HepG2 (cell line): ENCODE data around the gene TCF23. TPM values are rescaled to one million over a fixed set of nuclear protein-coding genes. Genes with fewer than 3 reads are reported as not detected.

Source experiments
- ARNT ChIP-seq: fragments of 450-650 bp; IDR thresholded peaks from 2 replicates; pipeline ENCODE4 v1.6.1; 2017
- EED ChIP-seq: sonication (generic); formaldehyde crosslinking; IDR thresholded peaks from 2 replicates; pipeline ENCODE4 v1.5.0; 2020; ENCODE audit warnings: mild to moderate bottlenecking, missing genetic modification reagents
- EHMT2 ChIP-seq: fragments of 200-600 bp; sonication (generic); IDR thresholded peaks from 2 replicates; pipeline ENCODE4 v1.7.0; 2017; ENCODE audit warnings: antibody characterized with exemption, low read depth, low read length, borderline replicate concordance
- HMG20B ChIP-seq: conservative IDR thresholded peaks from 2 replicates; pipeline ENCODE4 v1.6.1; 2016; ENCODE audit warnings: missing genetic modification reagents, missing compliant biosample characterization
- HNF4G ChIP-seq, 2 experiments: sonication (generic) in 1 of 2; formaldehyde crosslinking in 1 of 2; IDR thresholded peaks; 2 replicates each; pipeline versions ENCODE4 v1.4.0 to v1.6.1; 2011 to 2020; ENCODE audit warnings: borderline replicate concordance in 2 of 2, low read depth in 2 of 2, mild to moderate bottlenecking in 2 of 2, low read length in 1 of 2, missing genetic modification reagents in 1 of 2, moderate library complexity in 1 of 2
- KMT2B ChIP-seq: IDR thresholded peaks from 2 replicates; pipeline ENCODE4 v1.6.1; 2016; ENCODE audit warnings: missing genetic modification reagents, missing compliant biosample characterization
- MAFK ChIP-seq, 2 experiments: IDR thresholded peaks in 1 of 2; conservative IDR thresholded peaks in 1 of 2; 2 replicates each; pipeline ENCODE4 v1.6.1; 2011; ENCODE audit warnings: improper control_type of control experiment in 2 of 2, low read length in 2 of 2
- MLLT10 ChIP-seq: sonication (generic); formaldehyde crosslinking; IDR thresholded peaks from 2 replicates; pipeline ENCODE4 v1.4.0; 2020; ENCODE audit warnings: missing genetic modification reagents
- POLR2AphosphoS2 ChIP-seq: IDR thresholded peaks from 2 replicates; pipeline ENCODE4 v1.6.1; 2011; ENCODE audit warnings: low read depth, low read length, improper control_type of control experiment
- SCMH1 ChIP-seq: sonication (generic); formaldehyde crosslinking; IDR thresholded peaks from 2 replicates; pipeline ENCODE4 v1.9.0; 2021; ENCODE audit warnings: missing genetic modification reagents, mild to moderate bottlenecking, borderline replicate concordance
- ZC3H4 ChIP-seq: sonication (generic); formaldehyde crosslinking; IDR thresholded peaks from 2 replicates; pipeline ENCODE4 v1.4.0; 2020; ENCODE audit warnings: missing genetic modification reagents, borderline replicate concordance
- ZNF264 ChIP-seq: sonication (generic); formaldehyde crosslinking; IDR thresholded peaks from 2 replicates; pipeline ENCODE4 v1.4.0; 2020; ENCODE audit warnings: missing genetic modification reagents
- ZNF382 ChIP-seq: sonication (generic); formaldehyde crosslinking; IDR thresholded peaks from 2 replicates; pipeline ENCODE4 v1.5.0; 2020; ENCODE audit warnings: missing genetic modification reagents, mild to moderate bottlenecking, borderline replicate concordance
- ZNF572 ChIP-seq: sonication (generic); formaldehyde crosslinking; IDR thresholded peaks from 2 replicates; pipeline ENCODE4 v1.5.1; 2020; ENCODE audit warnings: mild to moderate bottlenecking, missing genetic modification reagents
- ZNF629 ChIP-seq: sonication (generic); formaldehyde crosslinking; conservative IDR thresholded peaks from 2 replicates; pipeline ENCODE4 v1.5.0; 2020; ENCODE audit warnings: missing genetic modification reagents
- ZNF670 ChIP-seq: sonication (generic); formaldehyde crosslinking; IDR thresholded peaks from 2 replicates; pipeline ENCODE4 v1.8.0; 2022; ENCODE audit warnings: mild to moderate bottlenecking, missing genetic modification reagents, borderline replicate concordance
- polyA plus RNA-seq, 8 experiments: library from polyadenylated mRNA; depleted of rRNA in 3 of 8; stranded (reverse) in 7 of 8; unstranded in 1 of 8; fragments of >200 nt; fragmentation: Illumina TruSeq in 4 of 8; extraction: Trizol in 4 of 8; gene quantifications; 2 replicates each; pipeline versions ENCODE4 v1.2.1 to v1.2.3, GENCODE V29; 2011 to 2016; ENCODE audit warnings: low read depth in 4 of 8, missing spikeins in 1 of 8, mixed read lengths in 1 of 8; ENCODE audit not compliant: insufficient read depth in 1 of 8
- total RNA-seq, 5 experiments: library from RNA; depleted of rRNA; stranded (reverse); fragments of >200 nt; fragmentation: Illumina TruSeq; extraction: Trizol; gene quantifications; 2 replicates each; pipeline ENCODE4 v1.2.3, GENCODE V29; 2016; ENCODE audit warnings: low read depth in 1 of 5
- TF ChIP-seq, protein P1 (sequence below), 2 experiments: sonication (generic) in 1 of 2; formaldehyde crosslinking in 1 of 2; IDR thresholded peaks; 2 replicates each; pipeline versions ENCODE4 v1.6.1 to v1.9.0; 2014 to 2022; ENCODE audit warnings: antibody characterized with exemption in 1 of 2, borderline replicate concordance in 1 of 2, inconsistent platforms in 1 of 2, low read depth in 1 of 2, missing genetic modification reagents in 1 of 2
- TF ChIP-seq, protein P2 (sequence below): sonication (generic); formaldehyde crosslinking; conservative IDR thresholded peaks from 2 replicates; pipeline ENCODE4 v1.4.0; 2020; ENCODE audit warnings: mild to moderate bottlenecking, missing genetic modification reagents, moderate library complexity

TCF23 gene
- total and polyA plus RNA-seq, 2 of the 13 experiments (the other 11 are each of a cell fraction or from before 2014, with no cell fraction given), result 0.02 to 1.4 TPM

DNA sequence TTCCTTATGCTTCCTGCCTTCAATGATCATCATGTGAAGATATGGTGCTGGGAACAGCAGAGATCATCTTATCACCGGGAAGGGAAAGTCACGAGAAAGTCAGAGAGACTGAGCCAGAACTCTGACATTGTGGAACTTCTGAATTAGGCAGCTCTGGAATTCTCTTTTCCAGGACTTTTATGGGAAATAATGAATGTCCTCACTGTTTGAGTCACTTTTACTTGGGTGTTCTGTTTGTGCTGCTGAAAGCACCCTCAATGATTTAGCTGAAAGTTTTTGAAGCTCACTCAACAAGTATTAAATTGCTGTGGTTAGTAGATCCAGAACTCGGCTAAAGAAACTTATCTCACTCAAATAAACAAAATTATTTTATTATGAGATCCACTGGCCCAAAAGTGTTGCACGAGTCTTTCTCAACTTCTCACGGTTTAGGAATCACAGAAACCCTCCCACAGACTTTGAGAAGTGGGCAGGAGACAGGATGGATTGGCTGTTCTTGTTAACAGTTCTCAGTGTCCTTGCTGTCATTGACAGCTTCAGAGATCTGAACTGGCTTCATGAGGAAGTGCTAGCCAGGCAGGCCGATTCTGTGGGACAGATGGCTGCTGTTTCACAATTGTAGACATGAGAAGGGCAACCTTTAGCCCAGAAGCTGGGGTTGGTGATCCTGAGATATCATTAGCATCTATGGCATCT lies 36.7 kb downstream of the TCF23 start (continued):
- TF ChIP-seq SCMH1 (CRISPR knock-in tag) (no peak), POLR2AphosphoS2 (no peak), ARNT (no peak), EED (no peak), ZNF572 (CRISPR knock-in tag) (no peak), HNF4G (IDR thresholded peaks at IDR 0.05; ENCODE audit: borderline replicate concordance, low read depth, low read length) (no peak), HNF4G (CRISPR knock-in tag; IDR thresholded peaks at IDR 0.05; ENCODE audit: borderline replicate concordance, low read depth) (no peak), ZNF264 (CRISPR knock-in tag) (0 out of 2 replicates have a peak, but pooled peaks have one; percentile 12), ZNF670 (CRISPR knock-in tag) (no peak), MAFK (conservative IDR thresholded peaks at IDR 0.05 in 1 of 2, IDR thresholded peaks at IDR 0.05 in 1 of 2; ENCODE audit: low read length in 2 of 2) (no peak), MLLT10 (CRISPR knock-in tag) (no peak), ZNF629 (CRISPR knock-in tag) (no peak), EHMT2 (no peak), ZC3H4 (CRISPR knock-in tag) (no peak), KMT2B (CRISPR knock-in tag) (peak; percentile 47; the same call in 1 of the 2 replicates), ZNF382 (CRISPR knock-in tag) (no peak), HMG20B (CRISPR knock-in tag) (no peak)
- TF ChIP-seq, protein P1, sequence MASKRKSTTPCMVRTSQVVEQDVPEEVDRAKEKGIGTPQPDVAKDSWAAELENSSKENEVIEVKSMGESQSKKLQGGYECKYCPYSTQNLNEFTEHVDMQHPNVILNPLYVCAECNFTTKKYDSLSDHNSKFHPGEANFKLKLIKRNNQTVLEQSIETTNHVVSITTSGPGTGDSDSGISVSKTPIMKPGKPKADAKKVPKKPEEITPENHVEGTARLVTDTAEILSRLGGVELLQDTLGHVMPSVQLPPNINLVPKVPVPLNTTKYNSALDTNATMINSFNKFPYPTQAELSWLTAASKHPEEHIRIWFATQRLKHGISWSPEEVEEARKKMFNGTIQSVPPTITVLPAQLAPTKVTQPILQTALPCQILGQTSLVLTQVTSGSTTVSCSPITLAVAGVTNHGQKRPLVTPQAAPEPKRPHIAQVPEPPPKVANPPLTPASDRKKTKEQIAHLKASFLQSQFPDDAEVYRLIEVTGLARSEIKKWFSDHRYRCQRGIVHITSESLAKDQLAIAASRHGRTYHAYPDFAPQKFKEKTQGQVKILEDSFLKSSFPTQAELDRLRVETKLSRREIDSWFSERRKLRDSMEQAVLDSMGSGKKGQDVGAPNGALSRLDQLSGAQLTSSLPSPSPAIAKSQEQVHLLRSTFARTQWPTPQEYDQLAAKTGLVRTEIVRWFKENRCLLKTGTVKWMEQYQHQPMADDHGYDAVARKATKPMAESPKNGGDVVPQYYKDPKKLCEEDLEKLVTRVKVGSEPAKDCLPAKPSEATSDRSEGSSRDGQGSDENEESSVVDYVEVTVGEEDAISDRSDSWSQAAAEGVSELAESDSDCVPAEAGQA (IDR thresholded peaks at IDR 0.05; ENCODE audit: low read depth), result no peak
- TF ChIP-seq, protein P1 (CRISPR knock-in tag; IDR thresholded peaks at IDR 0.05; ENCODE audit: borderline replicate concordance), result no peak
- TF ChIP-seq, protein P2, sequence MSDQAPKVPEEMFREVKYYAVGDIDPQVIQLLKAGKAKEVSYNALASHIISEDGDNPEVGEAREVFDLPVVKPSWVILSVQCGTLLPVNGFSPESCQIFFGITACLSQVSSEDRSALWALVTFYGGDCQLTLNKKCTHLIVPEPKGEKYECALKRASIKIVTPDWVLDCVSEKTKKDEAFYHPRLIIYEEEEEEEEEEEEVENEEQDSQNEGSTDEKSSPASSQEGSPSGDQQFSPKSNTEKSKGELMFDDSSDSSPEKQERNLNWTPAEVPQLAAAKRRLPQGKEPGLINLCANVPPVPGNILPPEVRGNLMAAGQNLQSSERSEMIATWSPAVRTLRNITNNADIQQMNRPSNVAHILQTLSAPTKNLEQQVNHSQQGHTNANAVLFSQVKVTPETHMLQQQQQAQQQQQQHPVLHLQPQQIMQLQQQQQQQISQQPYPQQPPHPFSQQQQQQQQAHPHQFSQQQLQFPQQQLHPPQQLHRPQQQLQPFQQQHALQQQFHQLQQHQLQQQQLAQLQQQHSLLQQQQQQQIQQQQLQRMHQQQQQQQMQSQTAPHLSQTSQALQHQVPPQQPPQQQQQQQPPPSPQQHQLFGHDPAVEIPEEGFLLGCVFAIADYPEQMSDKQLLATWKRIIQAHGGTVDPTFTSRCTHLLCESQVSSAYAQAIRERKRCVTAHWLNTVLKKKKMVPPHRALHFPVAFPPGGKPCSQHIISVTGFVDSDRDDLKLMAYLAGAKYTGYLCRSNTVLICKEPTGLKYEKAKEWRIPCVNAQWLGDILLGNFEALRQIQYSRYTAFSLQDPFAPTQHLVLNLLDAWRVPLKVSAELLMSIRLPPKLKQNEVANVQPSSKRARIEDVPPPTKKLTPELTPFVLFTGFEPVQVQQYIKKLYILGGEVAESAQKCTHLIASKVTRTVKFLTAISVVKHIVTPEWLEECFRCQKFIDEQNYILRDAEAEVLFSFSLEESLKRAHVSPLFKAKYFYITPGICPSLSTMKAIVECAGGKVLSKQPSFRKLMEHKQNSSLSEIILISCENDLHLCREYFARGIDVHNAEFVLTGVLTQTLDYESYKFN (CRISPR knock-in tag), result peak; percentile 42; the same call in 1 of the 2 replicates
